HG03097 (cell line): Measurements from ENCODE around the gene ADSS1.
"Not testable (repeated sequence)": the region's sequence is repeated elsewhere in the genome, so short reads cannot be mapped to it uniquely, and the experiment has no call there.

Experiments
- ATAC-seq: cut with Tn5 transposase; IDR thresholded peaks from one replicate; pipeline ENCODE4 v1.9.1; 2021; ENCODE audit not compliant: unreplicated experiment, low FRiP score

Gene ADSS1

GRCh38 chr14:104745431-104745830 lies 21.4 kb downstream of the ADSS1 start:
- ATAC-seq: no peak

GRCh38 chr14:104746071-104746545 lies 22.1 kb downstream of the ADSS1 start:
- no peak for ATAC-seq

GRCh38 chr14:104746934-104747481 lies 23.0 kb downstream of the ADSS1 start:
- no peak for ATAC-seq

DNA sequence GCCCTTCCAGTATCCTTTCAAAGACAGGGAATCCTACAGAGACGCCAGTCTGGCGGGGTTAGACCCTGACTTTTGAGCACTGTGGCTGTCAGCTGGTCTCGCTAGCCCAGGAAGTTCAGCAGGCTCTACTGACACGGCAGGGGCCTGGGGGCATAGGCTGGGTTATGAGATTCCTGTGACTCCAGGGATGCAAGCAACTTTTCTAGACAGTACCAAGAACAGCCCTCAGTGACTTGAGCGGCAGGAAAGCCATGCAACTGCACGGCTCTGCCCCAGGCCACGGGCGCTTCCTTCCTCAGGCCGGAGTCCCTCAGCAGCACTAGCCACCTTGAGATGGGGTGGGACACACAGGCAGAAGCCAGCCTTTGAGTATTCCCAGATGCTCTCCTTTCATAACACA lies 23.8 kb downstream of the ADSS1 start:
- ATAC-seq: no peak

GRCh38 chr14:104749111-104749649 lies 25.2 kb downstream of the ADSS1 start:
- no peak for ATAC-seq

DNA sequence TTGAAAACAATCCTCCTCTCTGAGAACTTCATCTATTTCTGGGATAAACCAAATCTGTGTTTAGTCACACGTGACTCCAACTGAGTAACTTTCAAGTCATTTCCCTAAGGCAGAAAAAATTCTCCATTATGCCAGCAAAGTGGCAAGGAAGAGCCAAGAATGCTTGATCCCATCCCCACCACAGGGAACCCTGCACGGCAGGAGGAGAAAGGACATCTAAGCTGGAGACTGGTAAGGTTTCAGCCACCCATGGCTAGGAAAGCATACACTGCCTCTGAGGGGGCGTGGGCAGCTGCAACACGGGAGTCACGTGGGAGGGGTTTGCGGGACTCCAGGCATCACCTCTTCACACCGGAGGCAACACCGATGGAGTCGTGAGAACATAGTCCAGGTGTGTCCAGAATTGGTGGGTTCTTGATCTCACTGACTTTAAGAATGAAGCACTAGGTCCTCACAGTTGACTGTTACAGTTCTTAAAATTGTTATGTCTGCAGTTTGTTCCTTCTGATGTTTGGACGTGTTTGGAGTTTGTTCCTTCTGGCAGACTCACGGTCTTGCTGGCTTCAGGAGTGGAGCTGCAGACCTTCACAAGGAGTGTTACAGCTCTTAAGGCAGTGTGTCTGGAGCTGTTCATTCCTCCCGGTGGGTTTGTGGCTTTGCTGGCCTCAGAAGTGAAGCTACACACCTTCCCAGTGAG lies 26.2 kb downstream of the ADSS1 start:
- no peak for ATAC-seq

DNA sequence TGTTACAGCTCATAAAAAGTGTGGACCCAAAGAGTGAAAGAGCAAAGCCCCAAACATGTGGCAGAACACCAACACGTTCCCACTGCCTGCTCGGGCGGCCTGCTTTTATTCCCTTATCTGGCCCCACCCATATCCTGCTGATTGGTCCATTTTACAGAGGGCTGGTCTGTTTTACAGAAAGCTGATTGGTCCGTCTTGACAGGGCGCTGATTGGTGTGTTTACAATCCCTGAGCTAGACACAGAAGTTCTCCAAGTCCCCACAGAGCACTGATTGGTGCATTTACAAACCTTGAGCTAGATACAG lies 26.7 kb downstream of the ADSS1 start:
- ATAC-seq: not testable (repeated sequence)

- no peak for ATAC-seq
Measured at GRCh38 chr14:104751539-104752422, 27.8 kb downstream of the ADSS1 start.

GRCh38 chr14:104752423-104752734 lies 28.4 kb downstream of the ADSS1 start:
- no peak for ATAC-seq

- peak; percentile 87 for ATAC-seq
Measured at GRCh38 chr14:104752735-104753527, 28.9 kb downstream of the ADSS1 start, which contains the start of gene SIVA1. TSS of gene SIVA1 (plus strand) at chr14:104753147. CDS start at chr14:104753202, 55 bp downstream.

DNA sequence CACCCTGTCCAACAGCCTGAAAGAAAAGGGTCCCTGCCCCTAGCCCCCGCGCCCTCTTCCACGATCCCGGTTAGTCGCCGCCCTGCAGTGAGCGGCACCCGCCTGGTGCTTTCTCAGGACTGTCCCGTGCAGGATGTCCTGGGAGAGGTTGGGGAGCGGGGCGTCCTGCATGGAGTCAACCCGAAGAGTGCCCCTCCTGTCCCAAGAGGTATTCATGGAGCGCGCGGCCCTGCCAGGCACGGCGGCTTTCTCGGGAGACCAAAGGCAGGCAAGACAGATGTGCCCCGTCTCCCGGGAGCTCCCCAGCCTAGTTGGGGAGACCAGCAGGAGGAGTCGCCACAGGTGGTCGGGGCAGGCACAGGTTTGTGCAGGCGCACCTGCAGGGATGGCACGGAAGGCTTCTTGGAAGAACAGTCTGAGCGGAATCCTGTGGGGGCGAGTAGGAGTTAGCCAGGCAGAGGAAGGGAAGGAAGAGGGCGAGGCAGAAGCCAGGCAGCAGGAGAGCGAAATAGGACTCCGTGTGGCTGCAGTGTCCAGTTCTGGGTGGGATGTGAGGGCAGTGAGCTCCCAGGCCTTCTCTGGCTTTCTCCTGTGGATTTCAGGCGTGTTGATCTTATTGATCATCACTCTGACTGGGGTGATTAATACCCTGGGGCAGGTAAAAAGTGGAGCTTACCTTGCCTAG lies 29.6 kb downstream of the ADSS1 start:
- ATAC-seq: no peak

- ATAC-seq: no peak
Measured at GRCh38 chr14:104754213-104754851, 30.3 kb downstream of the ADSS1 start.

GRCh38 chr14:104755621-104756020 lies 31.6 kb downstream of the ADSS1 start:
- no peak for ATAC-seq

DNA sequence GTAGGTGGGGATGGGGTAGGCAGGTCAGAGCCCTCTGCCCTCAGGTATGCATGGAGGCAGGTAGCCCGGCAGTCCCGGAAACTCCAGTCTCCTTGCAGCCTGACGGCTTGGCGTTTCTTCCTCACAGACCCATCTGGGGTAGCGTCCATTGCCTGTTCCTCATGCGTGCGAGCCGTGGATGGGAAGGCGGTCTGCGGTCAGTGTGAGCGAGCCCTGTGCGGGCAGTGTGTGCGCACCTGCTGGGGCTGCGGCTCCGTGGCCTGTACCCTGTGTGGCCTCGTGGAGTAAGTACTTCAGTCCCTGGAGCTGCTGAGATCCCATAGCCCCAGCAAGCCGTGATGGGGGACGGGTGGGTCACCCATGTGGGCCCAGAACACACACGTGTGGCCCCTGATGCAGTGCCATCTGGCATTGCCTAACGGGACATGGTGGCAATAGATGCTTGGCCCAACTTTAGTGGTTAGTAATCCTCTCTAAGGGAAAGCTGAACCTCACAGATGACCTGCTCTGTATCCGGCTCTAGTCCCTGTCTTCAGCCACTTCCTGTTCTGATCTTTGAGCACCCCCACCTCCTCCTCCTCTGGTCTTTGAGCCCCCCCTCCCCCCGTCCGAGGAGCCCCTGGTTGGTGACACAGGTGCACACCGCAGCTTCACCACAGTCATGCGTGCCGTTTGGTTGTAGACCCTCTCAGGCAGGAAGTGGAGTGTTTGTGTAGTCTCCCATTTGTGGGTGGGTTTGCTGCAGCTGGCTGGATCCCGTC lies 32.6 kb downstream of the ADSS1 start:
- ATAC-seq: no peak

DNA sequence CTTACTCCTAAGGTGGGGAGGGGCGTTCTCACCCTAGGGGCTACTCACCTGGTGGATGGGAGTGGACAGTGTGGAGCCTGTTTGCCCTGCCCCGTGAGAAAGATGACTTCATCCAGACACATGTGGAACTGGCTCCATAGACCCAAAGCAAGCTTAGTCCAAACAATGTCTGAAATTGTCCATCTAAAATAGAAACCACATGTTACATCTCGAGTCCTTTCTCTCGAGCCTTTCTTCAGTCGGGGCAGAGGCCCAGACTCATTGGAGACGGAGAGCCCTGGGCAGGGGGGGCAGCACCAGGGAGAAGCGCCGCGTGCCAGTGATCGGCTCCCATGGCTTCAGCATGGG lies 33.2 kb downstream of the ADSS1 start:
- ATAC-seq: no peak

DNA sequence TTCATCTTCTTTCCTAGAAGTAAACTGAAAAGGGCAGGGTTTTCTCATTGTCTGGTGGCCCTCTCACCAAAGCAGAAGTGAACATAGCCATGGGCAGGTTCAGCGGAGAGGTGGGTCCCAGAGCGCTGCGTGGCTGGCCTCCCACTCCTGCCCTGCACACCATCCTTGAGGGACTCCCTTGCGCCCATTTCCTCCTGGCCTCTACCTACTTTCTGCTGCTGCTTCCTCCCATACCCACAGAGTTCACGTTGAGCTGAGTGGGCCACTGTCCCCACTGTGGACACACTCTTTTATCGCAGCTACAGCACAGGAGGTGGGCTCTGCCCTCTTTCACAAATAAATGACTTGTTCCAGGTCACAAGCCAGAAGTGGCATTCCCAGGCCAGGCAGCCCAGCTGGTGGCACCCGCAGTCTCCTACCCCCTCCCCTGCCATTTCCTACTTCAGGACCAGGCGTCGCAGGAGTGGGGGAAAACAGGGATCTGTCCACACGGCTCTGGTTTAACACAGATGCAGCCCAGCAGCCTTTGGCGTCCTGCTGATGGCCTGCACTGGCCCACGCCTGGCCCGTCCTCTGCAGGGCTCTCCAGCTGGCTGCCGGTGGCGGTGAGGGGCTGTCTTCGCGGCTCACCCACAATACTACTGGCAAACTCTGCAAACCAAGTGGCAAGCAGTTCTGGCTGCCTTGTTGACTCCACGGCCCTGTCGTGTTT lies 33.8 kb downstream of the ADSS1 start:
- ATAC-seq: no peak

DNA sequence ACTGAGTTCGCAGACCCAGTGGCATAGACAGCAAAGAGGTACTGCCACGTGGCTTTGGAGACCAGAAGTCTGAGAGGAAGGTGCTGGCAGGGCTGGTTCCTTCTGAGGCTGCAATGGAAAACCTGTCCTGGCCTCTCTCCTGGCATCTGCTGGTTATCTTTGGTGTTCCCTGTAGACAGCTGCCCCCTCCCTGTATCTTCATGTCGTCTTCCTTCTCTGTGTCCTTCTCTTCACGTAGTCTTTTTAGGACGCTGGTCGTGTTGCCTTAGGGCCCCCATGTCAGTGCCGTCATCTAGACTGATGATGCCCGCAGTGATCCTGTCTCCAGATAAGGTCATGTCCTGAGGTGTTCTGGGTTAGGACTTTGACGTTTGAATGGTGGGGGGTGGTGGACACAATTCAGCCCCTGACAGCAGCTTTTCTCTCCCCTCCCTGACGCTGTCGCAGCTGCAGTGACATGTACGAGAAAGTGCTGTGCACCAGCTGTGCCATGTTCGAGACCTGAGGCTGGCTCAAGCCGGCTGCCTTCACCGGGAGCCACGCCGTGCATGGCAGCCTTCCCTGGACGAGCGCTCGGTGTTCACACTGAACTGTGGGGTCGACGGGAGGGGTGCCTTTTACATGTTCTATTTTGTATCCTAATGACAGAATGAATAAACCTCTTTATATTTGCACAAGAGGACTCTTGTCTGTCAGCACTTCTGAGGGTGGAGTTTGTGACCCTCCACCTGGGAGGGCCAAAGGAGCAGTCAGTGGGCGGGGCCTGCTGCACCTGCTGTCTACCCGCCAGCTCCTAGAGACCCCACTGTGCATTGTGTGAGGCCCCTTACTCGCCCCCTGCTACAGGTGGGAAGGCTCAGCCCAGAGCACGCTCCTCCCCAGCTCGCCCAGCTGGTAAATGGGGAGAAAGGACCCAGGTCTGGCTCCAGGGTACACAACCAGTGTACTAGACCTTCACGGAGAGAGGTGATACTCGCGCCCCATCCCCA lies 35.2 kb downstream of the ADSS1 start:
- ATAC-seq: no peak
